ENCODE results near the gene GALNS. TPM values are rescaled to one million over a fixed set of nuclear protein-coding genes. Genes with fewer than 3 reads are reported as not detected.

GALNS gene
- total RNA-seq, 3 donors from 2014 or later: 16.2 to 29.5 (median 17.9) TPM

DNA sequence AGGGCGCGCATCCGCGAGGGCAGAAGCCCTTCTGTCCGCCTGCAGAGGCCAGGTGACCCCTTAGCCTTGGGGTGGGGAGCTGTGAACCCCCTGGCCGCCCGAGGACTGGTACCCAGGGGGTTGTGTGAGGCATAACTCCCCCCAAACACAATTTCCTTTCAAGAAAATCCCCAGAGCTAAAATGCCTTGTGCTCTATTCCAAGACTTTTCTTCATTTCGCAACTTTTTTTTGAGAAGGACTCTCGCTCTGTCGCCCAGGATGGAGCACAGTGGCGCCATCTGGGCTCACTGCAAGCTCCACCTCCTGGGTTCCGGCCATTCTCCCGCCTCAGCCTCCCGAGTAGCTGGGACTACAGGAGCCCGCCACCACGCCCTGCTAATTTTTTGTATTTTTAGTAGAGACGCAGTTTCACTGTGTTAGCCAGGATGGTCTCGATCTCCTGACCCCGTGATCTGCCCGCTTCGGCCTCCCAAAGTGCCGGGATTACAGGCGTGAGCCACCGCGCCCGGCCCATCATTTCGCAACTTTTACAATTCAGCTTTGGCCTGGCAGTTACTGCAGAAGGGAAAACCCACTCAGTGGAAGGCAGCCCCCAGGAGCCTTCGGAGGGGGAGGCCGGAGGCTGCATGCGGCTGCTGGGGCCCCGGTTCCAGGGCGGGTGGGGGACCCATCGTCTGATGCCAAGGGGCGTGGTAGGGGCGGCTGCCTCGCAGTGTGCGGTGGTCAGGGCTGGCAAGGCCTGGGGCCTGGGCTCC is 44.1 kb downstream of the GALNS start:
- Histone ChIP-seq H3K27me3 (no peaks in the 10 kb centered on the region), H3K4me3 (peak overlapping the region; percentile 71 to 89 (median 88)), H3K36me3 (no peaks in the 10 kb centered on the region), H3K27ac (peak overlapping the region; percentile 85 to 92), H3K9me3 (no peaks in the 10 kb centered on the region), H3K4me1 (peaks cover 14% of the 10 kb centered on the region in 2 donors)
- TF ChIP-seq CTCF (IDR thresholded peaks at IDR 0.05) (no peak), POLR2AphosphoS5 (IDR thresholded peaks at IDR 0.05) (no peak), POLR2A (IDR thresholded peaks at IDR 0.05) (no peak)
- peak in 1 of 2 donors; percentile 56 for DNase-seq (ENCODE audit: low spot score in 2 of 2)
- intact Hi-C loops (cut with DNase I; ENCODE audit: low total_unique reads): loop anchor here (1.0 kb wide), 1 partner anchor 412 kb away; no protein-coding TSS in a partner anchor

DNA sequence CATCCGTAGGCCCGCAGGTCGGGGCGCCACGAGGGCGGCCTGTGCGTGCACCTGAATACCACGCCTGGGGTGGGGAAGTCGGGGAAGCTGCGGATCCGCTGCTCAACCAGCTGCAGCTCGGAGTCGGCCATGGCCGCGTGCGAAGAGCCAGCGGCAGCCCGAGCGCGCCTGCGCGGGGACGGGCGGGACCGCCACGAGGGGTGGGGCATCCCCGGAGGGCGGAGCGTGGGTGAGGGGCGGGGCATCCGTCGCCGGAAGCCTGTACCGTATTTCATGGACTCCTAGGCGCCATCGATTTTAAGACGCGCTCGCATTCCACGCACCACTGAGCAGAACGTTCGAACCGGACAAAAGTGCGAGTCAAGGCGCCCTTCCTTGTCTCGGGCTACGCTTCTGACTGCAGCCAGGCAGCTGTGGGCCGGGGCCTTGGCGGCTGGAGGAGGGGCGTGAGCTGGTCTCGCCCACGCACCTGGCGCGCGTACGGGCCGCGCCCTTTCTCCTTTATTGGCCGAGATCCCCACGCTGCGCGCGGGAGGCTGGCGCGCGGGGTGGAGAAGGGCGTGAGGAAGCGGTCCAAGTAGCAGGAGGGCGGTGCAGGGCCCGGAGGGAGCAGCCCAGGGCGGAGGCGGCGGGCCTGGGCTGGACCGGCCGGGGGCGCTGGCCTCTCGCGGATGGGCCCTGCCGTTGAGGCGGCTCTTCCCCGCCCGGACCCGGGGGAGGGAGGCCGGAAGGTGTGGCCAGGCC is 44.8 kb downstream of the GALNS start, which contains the start of gene APRT:
TSS of gene APRT (minus strand) at position 160 of the 744 bp plus-strand sequence. CDS start at position 131, 29 bp downstream.
- DNase-seq (ENCODE audit: low spot score in 2 of 2): peak; percentile 93 to 98
- H3K27ac ChIP-seq: peak within 1 kb of the TSS; percentile 85 to 92
- H3K9me3 ChIP-seq: no peaks in the 10 kb centered on the region
- TF ChIP-seq POLR2AphosphoS5 (IDR thresholded peaks at IDR 0.05): peak; percentile 61 to 81 (median 73)
- TF ChIP-seq POLR2A (IDR thresholded peaks at IDR 0.05): no peak
- peak in 2 of 3 donors; percentile 12 to 29 for TF ChIP-seq CTCF (IDR thresholded peaks at IDR 0.05)
- no peaks in the 10 kb centered on the region for H3K36me3 ChIP-seq
- H3K4me1 ChIP-seq: peaks cover 14% of the 10 kb centered on the region in 2 donors
- intact Hi-C loops (cut with DNase I; ENCODE audit: low total_unique reads): loop anchor here (1.0 kb wide), 1 partner anchor 26 kb away; no protein-coding TSS in a partner anchor
- no peaks in the 10 kb centered on the region for H3K27me3 ChIP-seq
- H3K4me3 ChIP-seq: peak within 1 kb of the TSS; percentile 71 to 89 (median 88)

DNA sequence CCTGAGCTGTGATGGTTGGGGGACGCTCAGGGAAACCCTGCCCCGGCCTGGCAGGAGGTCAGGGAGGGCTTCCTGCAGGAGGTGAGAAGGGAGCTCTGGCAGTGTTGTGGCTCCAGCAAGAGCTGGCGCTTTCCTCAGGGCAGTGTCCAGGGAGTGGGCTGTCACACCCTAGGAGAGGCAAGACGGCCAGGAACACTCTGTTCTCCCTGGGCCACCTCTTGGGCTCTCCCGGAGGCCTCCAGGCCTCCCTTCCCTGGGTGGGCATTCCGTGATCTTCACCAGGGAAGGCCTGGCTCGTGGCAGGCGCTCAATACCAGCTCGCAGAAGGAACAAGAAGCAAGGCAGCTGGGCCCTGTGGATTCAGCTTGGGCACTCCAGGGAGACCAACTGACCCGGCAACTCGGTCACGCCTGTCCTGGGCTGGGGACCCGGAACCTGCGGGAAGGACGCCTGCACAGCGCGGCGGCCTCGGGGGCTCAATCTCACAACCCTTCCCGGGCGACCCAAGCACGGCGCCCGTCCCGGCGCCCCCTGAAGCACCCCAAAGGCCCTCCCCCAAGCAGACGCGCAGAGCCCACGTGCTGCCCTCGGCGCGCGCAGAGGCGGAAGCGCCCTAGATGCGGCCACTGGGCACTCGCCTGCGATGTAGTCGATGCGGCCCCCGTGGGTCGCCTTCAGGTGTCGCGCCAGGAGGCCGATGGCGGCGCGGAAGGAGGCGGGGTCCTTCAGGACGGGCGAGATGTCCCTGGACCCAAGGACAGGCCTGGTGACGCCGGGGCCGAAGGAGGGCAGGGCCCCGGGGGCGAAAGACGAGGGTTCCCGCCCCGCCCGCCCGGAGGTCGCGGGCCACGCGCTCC is 45.6 kb downstream of the GALNS start:
- DNase-seq (ENCODE audit: low spot score in 2 of 2): peak; percentile 57 to 77
- intact Hi-C loops (cut with DNase I; ENCODE audit: low total_unique reads): loop anchor here (1.0 kb wide), 1 partner anchor 25 kb away; no protein-coding TSS in a partner anchor
- Histone ChIP-seq H3K4me1 (peaks cover 14% of the 10 kb centered on the region in 2 donors), H3K27ac (peak overlapping the region; percentile 85 to 92), H3K36me3 (no peaks in the 10 kb centered on the region), H3K9me3 (no peaks in the 10 kb centered on the region), H3K4me3 (peak overlapping the region; percentile 71 to 89 (median 88)), H3K27me3 (no peaks in the 10 kb centered on the region)
- TF ChIP-seq POLR2AphosphoS5 (IDR thresholded peaks at IDR 0.05): peak; percentile 90 to 98 (median 92)
- no peak for TF ChIP-seq CTCF (IDR thresholded peaks at IDR 0.05)
- TF ChIP-seq POLR2A (IDR thresholded peaks at IDR 0.05): peak; percentile 24

DNA sequence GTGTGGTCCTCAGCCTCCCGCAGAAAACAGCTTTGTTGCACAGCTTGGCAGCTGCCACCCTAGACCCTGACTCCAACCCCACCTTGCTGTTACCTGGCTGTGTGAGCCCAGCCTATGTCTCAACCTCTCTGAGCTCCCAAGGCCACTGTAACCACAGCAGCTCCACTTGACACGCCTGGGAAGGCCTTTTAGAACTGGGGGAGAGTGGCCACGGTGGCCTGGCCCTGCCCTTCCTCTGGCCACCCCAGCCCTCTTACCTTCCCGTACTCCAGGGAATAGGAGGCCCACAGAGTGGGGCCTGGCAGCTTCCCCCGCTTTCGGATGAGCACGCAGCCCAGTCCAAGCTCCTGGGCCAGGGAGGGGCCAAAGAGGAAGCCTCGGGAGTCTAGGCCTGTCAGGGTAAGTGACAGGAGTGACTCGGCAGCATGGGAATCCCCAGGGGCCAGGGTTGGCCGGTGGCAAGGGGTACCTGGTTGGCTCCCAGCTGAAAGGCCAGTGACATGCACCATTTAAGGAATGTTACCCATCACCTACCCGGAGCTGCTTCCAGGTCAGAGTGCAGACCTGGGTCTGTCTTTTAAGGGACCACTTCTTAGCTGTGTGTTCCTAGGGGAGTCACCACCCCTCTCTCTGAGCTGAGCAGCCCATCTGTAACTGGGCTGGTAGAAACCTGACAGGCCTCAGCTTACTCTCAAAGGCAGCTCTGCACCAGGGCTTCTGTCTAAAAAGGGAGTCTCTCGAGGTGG is 46.4 kb downstream of the GALNS start:
- H3K27ac ChIP-seq: peak overlapping the region; percentile 85 to 92
- intact Hi-C loops (cut with DNase I; ENCODE audit: low total_unique reads): no loop called here
- H3K27me3 ChIP-seq: no peaks in the 10 kb centered on the region
- no peaks in the 10 kb centered on the region for H3K9me3 ChIP-seq
- peaks cover 14% of the 10 kb centered on the region in 2 donors for H3K4me1 ChIP-seq
- no peak for TF ChIP-seq POLR2AphosphoS5 (IDR thresholded peaks at IDR 0.05)
- no peak for TF ChIP-seq POLR2A (IDR thresholded peaks at IDR 0.05)
- no peak for TF ChIP-seq CTCF (IDR thresholded peaks at IDR 0.05)
- no peaks in the 10 kb centered on the region for H3K36me3 ChIP-seq
- peak overlapping the region; percentile 71 to 89 (median 88) for H3K4me3 ChIP-seq
- no peak for DNase-seq (ENCODE audit: low spot score in 2 of 2)
